ENCODE results near the gene MKNK1.

MKNK1 gene

GRCh38 chr1:46544561-46545240 is 59.4 kb downstream of the MKNK1 start:
- no peak for DNase-seq (ENCODE audit: low read depth in 1 of 2, low spot score in 1 of 2)

DNA sequence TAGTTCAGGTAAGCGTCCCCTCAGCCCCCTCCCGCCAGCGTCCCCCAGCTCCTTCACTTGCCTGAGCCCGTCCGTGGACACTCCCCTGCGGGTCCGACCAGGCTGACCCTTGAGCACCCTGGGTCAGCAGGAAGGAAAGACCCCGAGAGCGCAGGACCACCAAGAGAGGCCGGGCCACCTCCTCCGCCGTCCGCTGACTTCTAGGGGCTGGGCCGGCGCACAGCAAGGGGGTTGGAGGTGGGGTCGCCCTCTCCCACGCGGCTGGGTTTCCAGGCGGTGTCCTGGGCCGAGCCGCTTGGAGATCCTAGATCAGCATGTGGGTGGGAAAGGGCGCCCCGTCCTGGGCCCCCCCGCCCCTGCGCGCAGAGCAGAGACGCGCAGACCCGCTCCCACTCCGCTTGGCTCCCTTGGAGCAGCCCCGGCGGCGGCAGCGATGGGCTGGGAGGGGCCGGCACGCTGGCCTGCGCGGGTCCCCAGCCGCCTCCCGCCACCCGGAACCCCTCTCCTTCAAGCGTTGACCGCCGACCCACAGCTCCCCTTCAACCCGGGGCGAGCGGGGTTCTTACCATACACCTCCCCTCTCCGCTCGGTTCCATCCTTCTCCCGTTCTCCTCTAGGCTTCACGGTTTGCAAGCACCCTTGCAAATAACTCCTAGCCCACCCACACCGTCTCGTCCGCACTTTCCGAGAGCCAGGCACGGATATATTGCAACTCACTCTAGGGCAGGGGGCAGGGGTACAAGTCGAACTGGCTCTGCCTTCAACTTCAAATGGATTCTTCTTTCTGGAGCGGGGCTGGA is 60.1 kb downstream of the MKNK1 start:
- DNase-seq (ENCODE audit: low read depth in 1 of 2, low spot score in 1 of 2), result no peak

GRCh38 chr1:46543382-46543760 is 60.7 kb downstream of the MKNK1 start:
- no peak for DNase-seq (ENCODE audit: low read depth in 1 of 2, low spot score in 1 of 2)

- DNase-seq (ENCODE audit: low read depth in 1 of 2, low spot score in 1 of 2), result no peak
These were observed 64.1 kb downstream of the MKNK1 start for GRCh38 chr1:46539972-46540371.

DNA sequence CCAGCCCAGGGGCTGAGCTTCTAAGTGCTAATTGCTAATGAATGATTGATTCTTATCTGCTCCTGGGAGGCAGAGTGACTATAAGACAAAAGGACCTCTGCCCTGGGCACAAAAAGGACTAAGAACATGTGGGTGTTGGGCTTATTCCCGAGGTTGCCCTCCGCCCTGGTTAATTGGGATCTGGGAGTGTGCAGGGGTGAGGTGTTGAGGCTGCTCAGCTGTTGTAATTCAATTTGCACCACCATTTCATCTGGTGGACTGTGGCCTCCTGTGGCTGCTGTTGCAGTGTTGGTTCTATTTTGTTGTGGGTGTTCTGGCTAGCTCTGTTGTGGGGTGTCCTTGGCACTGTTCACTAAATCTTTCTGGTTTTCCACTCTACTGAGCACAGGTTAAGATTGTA is 65.9 kb downstream of the MKNK1 start:
- DNase-seq (ENCODE audit: low read depth in 1 of 2, low spot score in 1 of 2), result no peak

GRCh38 chr1:46537651-46538050 is 66.4 kb downstream of the MKNK1 start:
- no peak for DNase-seq (ENCODE audit: low read depth in 1 of 2, low spot score in 1 of 2)

- DNase-seq (ENCODE audit: low read depth in 1 of 2, low spot score in 1 of 2), result no peak
These were observed 67.5 kb downstream of the MKNK1 start for GRCh38 chr1:46536527-46536926.

DNA sequence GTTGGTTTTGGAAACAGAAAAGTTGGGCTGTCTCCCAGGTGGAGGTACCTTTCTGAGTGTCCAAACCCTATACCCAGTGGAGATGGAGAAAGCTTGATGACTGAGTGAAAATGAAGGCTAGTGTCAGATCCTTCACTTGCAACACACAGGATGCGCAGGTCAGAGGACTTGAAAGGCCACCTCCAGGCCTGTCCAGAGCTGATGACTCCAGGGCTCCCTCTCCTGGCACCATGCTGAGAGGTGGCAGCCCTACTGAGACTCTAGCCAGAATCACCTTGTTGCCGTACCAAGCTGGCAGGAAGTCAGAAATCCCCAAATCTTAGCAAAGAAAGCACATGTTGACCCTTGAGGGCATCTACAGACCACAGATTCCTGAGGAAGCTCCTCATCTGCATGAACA is 69.0 kb downstream of the MKNK1 start:
- DNase-seq (ENCODE audit: low read depth in 1 of 2, low spot score in 1 of 2), result no peak

DNA sequence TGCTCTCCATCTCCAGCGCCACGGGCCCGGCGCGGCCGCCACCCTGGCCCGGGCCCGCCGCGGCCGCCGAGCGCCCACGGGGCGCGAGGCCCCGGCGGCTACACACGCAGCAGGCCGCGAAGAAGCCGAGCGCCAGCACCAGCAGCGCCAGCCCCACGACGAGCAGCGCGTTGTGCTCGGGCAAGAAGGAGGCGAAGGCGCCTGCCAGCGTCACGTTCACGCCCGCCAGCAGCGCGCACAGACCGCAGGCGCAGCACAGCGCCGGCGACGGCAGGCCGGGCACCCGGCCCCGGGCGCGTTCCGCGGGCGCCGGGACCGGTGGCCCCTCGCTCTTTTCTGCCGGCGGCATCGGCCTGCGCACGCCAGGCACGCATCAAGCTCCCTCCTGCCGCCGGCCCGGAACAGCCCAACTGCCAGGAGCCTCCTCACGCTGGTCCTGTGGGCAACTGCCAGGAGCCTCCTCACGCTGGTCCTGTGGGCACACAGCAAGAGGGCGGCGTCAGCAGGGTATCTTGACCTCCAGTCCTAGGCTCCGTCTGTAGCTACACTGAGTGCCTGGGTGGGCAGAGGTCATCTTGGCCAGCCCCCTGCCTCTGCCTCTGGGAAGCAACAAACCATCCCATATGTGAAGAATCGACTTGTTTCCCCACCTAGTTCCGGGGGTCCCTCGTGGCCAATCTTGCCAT is 70.7 kb downstream of the MKNK1 start:
- peak; percentile 21 to 23 for DNase-seq (ENCODE audit: low read depth in 1 of 2, low spot score in 1 of 2)

DNA sequence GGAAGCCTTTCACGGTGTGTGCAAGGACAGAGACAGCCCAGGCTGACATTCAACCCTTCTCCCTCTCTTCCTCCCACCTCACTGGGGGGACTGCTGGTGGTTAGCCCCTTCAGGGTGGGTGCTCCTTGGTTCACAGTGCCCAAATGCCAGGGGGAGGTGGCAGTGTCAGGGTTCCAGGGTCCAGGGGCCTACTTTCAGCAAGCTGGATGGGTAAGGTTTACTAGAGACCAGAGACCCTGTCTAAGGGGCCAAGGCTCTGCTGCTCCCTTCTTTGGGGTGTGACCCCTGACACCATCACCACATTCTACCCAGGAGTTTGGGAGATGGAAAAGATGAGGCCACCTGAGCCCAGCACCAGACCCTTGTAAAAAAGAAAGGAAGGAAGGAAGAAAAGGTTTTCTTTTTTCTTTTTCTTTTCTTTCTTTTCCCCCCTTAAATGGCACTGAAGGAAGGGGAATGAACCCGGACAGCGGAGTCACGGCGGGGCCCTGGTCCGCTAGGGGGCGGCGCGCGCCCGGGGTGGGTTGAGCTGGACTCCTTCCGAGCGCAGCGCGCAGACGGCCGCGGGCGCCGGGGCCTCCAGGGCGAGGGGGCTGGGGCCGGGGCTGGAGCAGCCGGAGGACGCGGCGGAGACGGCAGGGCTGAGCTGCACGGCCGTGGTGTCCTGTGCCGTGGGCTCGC is 71.4 kb downstream of the MKNK1 start:
- DNase-seq (ENCODE audit: low read depth in 1 of 2, low spot score in 1 of 2), result peak; percentile 53

GRCh38 chr1:46532095-46532494 is 72.0 kb downstream of the MKNK1 start:
- DNase-seq (ENCODE audit: low read depth in 1 of 2, low spot score in 1 of 2), result no peak

GRCh38 chr1:46530791-46531409 is 73.2 kb downstream of the MKNK1 start:
- no peak for DNase-seq (ENCODE audit: low read depth in 1 of 2, low spot score in 1 of 2)

GRCh38 chr1:46530311-46530710 is 73.8 kb downstream of the MKNK1 start:
- no peak for DNase-seq (ENCODE audit: low read depth in 1 of 2, low spot score in 1 of 2)

- DNase-seq (ENCODE audit: low read depth in 1 of 2, low spot score in 1 of 2), result no peak
These were observed 74.9 kb downstream of the MKNK1 start for GRCh38 chr1:46529031-46529630.

DNA sequence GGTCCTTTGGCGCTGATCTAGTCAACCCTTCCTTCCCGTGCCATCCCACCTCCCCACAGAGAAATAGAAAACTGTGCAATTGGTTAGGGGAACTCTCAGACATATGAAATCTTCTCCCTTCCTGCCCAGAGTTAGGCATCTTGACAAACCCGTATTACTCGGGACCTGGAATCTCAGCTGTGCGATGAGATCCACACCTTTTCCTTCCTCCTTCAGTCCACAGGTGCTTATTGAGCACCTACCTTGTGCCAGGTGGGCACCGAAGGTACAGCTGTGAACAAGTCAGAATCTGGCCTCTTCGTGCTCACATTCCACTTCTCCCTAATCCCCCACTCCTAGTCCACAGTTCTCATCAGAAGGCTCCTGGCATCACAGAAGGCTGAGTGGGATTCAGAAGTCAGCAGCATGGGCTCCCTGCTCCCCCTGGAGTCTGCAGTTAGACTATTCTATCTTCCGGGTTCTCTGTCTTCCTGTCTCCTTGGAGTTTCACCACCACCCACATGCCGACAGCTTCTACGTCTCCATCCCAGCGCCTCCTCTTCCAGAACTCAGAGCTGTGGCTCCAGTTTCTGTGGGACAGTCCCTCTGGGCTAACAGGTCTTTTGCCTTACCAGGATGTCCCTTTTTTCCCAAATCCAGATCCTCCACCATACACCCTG is 75.6 kb downstream of the MKNK1 start:
- DNase-seq (ENCODE audit: low read depth in 1 of 2, low spot score in 1 of 2), result no peak

- DNase-seq (ENCODE audit: low read depth in 1 of 2, low spot score in 1 of 2), result peak; percentile 44 to 50
These were observed 76.4 kb downstream of the MKNK1 start for GRCh38 chr1:46527474-46528296.

DNA sequence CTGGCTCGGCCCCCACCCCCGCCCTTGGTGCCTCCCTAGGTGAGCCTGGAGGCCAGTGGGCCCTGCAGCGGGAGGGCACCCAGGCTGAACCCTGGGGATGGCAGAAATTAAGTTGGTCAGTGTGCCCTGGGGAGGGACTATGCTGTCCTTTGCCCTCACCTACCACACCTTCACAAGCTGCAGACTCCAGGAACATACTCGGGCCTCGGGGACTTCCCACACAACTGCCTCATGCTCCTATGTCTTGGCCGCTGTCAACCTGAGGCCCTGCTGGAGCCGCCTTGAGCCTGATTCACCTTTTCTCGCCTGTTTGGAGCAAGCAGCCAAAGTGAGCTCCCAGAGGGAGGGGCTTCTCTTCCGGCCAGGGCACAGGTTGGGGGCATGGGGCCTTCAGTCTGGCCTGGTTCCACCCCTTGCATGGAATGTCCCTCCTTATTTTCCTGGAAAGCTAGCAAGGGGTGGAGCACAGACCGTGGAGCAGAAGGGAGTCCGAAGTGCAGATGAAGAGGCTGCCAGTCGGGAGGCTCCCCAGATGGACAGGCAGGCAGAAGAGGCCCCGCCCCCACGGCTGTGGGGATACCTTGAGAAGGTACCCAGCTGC is 77.3 kb downstream of the MKNK1 start:
- no peak for DNase-seq (ENCODE audit: low read depth in 1 of 2, low spot score in 1 of 2)

- DNase-seq (ENCODE audit: low read depth in 1 of 2, low spot score in 1 of 2), result no peak
These were observed 77.9 kb downstream of the MKNK1 start for GRCh38 chr1:46526013-46526690.

Measured in activated T-helper 1 cell treated with anti-CD3 and anti-CD28 coated beads, Interleukin-2, amount 50 U/mL, for 16 hours (primary cell).